T-helper 22 cell (primary cell): ENCODE measurements around the gene LRRC8A.
"Not testable (repeated sequence)": the region's sequence is repeated elsewhere in the genome, so short reads cannot be mapped to it uniquely, and the experiment has no call there.

Source experiments
- DNase-seq: peaks from one replicate; pipeline ENCODE4 v3.0.0-alpha.2; 2020; ENCODE audit warnings: low read depth

LRRC8A gene

GRCh38 chr9:128921881-128922763 lies 40.2 kb downstream of the LRRC8A start:
- DNase-seq: no peak

GRCh38 chr9:128923493-128923883 lies 41.6 kb downstream of the LRRC8A start:
- DNase-seq: no peak

- DNase-seq: peak; percentile 10
These were observed 45.9 kb downstream of the LRRC8A start for GRCh38 chr9:128927731-128928411.

- no peak for DNase-seq
These were observed 46.7 kb downstream of the LRRC8A start for GRCh38 chr9:128928624-128929023.

- no peak for DNase-seq
These were observed 47.6 kb downstream of the LRRC8A start for GRCh38 chr9:128929560-128929959.

GRCh38 chr9:128933731-128934130 lies 51.8 kb downstream of the LRRC8A start:
- DNase-seq: no peak

- no peak for DNase-seq
These were observed 54.4 kb downstream of the LRRC8A start for GRCh38 chr9:128936171-128936865.

- no peak for DNase-seq
These were observed 55.6 kb downstream of the LRRC8A start for GRCh38 chr9:128937310-128938165.

GRCh38 chr9:128940271-128940921 lies 58.5 kb downstream of the LRRC8A start:
- no peak for DNase-seq

- no peak for DNase-seq
These were observed 59.2 kb downstream of the LRRC8A start for GRCh38 chr9:128940946-128941755.

GRCh38 chr9:128943832-128944620 lies 62.1 kb downstream of the LRRC8A start:
- no peak for DNase-seq

GRCh38 chr9:128944966-128945365 lies 63.0 kb downstream of the LRRC8A start:
- not testable (repeated sequence) for DNase-seq

- DNase-seq: no peak
These were observed 64.0 kb downstream of the LRRC8A start for GRCh38 chr9:128945798-128946501.

GRCh38 chr9:128946571-128947276 lies 64.8 kb downstream of the LRRC8A start:
- no peak for DNase-seq

GRCh38 chr9:128947277-128947526 lies 65.3 kb downstream of the LRRC8A start:
- no peak for DNase-seq

- peak; percentile 95 for DNase-seq
These were observed 65.8 kb downstream of the LRRC8A start, which contains the start of the genes DOLK and NUP188 for GRCh38 chr9:128947527-128948301. Gene DOLK, minus strand, starts transcription at chr9:128947603. Its CDS starts 300 bp downstream, at chr9:128947303. Gene NUP188, plus strand, starts transcription at chr9:128947699. Its CDS starts 21 bp downstream, at chr9:128947720.

- DNase-seq: not testable (repeated sequence)
These were observed 79.5 kb downstream of the LRRC8A start for GRCh38 chr9:128961403-128961802.
